NCI-H2029 (cell line): ENCODE results near the gene OTOP2.
"Not testable (repeated sequence)": the region's sequence is repeated elsewhere in the genome, so short reads cannot be mapped to it uniquely, and the experiment has no call there.

Source experiments
- DNase-seq: peaks from one replicate; lab custom pipeline; 2025; lab: John Stamatoyannopoulos, UW

The OTOP2 gene

GRCh38 chr17:74901353-74902135, 22.5 kb upstream of the OTOP2 start:
- no peak for DNase-seq

DNA sequence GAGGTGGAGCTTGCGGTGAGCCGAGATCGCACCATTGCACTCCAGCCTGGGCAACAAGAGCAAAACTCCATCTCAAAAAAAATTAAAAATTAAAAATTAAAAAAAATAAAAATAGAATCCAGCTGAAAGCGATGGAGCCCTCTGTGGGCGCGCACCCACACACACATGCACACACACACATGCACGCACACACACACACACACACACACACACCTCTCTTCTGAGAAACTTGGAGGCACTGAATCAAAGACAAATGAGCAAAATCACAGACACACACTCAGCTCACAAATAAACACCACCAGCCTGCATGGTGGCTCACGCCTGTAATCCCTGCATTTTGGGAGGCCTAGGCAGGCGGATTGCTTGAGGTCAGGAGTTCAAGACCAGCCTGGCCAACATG, 21.0 kb upstream of the OTOP2 start:
- DNase-seq = no peak

DNA sequence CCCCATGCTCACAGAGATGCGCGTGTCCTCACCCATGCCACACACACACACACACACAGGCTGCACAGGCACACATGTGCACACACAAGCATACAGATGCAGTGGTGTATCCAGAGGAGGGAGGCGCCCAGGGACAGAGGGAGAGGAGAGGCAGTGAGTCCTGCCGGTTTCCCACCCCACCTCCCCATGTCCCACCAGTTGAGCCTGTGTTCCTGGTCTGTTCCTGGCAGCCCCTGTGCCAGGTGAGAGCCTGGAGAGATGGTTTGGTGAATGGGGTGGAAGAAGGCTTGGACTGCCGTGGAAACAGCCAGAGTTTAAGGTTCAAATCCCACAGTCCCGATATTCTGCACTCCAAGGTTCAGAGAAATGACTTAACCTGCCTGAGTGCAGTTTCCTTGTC, 20.4 kb upstream of the OTOP2 start:
- DNase-seq = no peak

DNA sequence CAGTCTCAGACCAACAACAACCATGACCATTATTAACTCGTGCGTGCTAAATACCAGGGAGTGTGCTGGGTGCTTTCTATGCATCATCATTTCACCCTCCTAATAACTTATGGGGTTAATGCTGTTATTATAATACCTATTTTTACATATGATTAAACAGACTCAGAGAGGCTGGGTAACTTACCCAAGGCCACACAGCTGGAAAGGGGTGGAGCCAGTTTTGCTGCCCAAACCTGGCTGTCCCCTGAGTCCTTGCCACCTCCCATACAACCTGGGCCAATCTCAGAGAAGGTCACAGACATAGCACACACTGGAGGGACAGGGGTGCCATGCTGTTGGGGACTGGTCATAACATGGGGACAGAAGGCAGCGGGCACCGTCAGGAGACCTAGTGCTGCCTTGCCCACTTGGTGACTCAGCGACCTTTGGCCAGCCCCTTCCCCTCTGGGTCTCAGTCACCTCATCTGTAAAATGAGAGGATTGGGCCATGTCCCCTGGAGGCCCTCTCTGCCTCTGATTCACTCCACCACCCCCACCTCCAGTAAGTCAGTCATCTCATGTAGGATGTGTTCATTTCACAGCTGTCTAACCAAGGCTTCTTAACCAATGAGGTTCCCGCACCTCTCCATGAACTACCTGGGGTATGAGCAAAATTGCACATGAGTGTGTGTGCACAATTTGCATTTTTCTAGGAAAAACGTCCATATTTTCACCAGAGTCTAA, 19.2 kb upstream of the OTOP2 start:
- DNase-seq = no peak

DNA sequence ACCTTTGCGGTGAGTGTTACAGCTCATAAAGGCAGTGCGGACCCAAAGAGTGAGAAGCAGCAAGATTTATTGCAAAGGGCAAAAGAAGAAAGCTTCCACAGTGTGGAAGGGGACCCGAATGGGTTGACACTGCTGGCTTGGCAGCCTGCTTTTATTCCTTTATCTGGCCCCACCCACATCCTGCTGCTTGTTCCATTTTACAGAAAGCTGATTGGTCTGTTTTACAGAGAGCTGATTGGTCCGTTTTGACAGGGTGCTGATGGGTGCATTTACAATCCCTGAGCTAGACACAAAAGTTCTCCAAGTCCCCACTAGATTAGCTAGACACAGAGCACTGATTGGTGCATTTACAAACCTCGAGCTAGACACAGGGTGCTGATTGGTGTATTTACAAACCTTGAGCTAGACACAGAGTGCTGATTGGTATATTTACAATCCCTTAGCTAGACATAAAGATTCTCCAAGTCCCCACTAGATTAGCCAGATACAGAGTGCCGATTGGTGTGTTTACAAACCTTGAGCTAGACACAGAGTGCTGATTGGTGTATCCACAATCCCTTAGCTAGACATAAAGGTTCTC, 17.8 kb upstream of the OTOP2 start:
- DNase-seq = not testable (repeated sequence)

DNA sequence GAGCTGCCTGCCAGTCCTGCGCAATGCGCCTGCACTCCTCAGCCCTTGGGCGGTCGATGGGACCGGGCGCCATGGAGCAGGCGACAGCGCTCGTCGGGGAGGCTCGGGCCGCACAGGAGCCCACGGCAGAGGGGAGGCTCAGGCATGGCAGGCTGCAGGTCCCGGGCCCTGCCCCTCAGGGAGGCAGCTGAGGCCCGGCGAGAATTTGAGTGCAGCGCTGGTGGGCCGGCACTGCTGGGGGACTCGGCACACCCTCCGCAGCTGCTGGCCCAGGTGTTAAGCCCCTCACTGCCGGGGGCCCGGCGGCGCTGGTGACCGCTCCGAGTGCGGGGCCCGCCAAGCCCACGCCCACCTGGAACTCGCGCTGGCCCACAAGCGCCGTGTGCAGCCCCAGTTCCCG, 17.1 kb upstream of the OTOP2 start:
- no peak for DNase-seq

DNA sequence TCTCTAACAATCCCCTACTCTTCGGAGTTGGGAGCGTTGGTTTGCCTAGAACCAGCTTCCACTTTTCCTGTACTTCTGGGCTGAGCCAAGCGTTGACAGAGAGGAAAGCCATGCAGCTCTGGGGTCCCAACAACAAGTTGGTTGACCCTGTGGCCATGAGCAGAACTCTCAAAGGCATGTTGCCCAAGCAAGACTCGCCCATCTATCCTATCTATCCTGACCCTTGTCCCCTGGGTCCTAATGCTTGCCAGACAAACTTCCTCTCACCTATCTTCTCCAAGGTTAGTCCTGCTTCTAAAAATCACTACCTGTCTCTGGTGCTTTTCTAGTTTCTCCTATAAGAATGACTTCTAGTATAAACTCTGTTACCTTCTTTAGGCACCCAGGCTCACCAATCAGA, 15.0 kb upstream of the OTOP2 start:
- not testable (repeated sequence) for DNase-seq

GRCh38 chr17:74911423-74911822, 12.7 kb upstream of the OTOP2 start:
- DNase-seq = not testable (repeated sequence)

GRCh38 chr17:74916136-74916850, 7.8 kb upstream of the OTOP2 start:
- no peak for DNase-seq

- no peak for DNase-seq
These were observed 7.2 kb upstream of the OTOP2 start for GRCh38 chr17:74916851-74917199.

GRCh38 chr17:74917430-74917829, 6.6 kb upstream of the OTOP2 start:
- no peak for DNase-seq

DNA sequence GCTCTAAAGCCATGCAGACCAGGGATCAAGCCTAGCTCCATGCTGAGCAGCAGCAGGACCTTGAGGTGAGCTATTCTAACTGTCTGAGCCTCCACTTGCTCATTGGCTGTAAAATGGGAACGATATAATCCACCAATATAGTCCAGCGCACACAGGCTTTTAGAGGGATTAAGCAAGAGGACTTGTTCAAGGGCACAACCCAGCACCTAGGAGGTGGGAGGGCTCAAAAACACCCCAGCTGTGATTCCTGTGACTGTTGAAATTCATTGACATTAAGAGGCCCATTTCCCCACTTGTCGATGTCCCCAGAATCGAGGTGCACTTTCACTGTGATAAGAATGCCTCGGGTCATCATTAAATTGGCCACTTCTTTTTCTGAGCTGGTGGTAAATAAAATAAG, 5.2 kb upstream of the OTOP2 start:
- no peak for DNase-seq

DNA sequence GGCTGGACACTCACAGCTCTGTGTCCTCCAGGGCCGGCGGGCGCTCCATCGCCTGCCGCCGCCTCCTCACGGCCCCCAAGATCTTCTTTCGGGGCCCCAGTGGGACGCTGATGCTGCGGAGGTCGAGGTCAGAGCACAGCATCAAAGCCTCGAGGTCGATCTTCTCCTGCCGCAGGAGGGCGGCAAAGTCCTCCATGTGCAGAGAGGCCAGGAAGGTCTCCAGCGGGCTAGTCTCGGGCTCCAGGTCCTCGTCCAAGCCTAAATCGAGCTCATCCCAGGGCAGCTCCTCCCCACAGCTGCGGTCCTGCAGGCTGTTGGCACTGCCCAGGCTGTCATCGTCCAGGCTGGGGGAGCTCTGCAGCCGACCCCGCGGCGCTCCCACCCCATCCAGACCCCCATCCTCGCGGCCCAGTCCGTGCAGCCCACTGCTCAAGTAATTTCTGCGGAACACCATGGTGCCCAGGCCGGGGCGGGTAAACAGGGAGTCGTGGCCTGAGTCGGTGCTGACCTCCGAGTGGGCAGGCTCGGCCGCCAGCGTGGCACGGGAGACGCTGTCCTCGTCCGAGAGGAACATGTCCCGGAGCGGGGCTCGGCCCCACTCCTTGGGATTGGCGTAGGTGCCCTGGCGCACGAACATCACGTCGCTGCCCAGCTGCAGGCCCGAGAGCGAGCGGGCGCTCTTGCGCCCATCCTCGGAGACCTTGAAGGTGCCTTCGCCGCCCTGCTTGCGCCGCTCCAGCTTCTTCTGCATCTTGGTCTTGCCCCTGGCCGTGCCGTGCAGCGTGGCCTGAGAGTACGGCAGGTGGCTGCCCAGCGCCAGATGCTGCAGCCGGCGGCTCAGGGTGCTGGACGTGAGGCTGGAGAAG, 4.4 kb upstream of the OTOP2 start:
- no peak for DNase-seq

DNA sequence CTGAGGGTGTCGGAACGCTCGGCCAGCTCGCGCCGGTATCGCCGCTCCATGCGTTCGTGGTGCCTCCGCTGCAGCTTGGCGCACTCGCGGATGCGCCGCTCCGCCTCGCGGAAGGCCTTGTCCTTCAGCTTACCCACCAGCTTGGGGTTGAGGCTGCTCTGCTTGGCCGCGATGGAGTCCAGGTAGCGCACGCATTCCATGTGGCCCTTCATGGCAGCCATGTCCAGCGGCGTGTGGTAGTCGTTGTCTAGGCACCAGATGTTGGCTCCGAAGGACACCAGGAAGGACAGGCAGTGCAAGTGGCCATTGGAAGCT, 3.8 kb upstream of the OTOP2 start:
- DNase-seq = no peak

DNA sequence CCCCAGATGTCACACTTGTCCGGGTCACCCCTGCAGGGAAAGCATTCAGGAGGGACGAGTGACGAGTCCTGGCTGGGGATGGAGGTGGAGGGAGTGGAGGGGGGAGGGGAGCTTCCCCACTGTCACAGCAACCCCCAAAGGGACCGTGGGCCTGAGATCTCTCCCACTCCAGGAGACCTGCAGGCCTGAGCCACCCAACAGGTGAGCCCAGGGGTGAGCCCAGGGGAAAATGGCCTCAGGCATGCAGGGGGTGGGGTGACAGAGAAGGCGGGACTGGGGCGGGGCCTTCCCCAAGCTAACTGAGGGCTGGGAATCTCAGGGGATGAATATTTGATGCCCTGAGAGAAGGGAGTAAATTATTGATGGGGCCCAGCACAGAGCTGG, 3.4 kb upstream of the OTOP2 start:
- DNase-seq = no peak

GRCh38 chr17:74921026-74921681, 2.9 kb upstream of the OTOP2 start:
- DNase-seq = no peak

GRCh38 chr17:74921769-74922168, 2.3 kb upstream of the OTOP2 start:
- no peak for DNase-seq

GRCh38 chr17:74922172-74922571, 1.9 kb upstream of the OTOP2 start:
- no peak for DNase-seq

DNA sequence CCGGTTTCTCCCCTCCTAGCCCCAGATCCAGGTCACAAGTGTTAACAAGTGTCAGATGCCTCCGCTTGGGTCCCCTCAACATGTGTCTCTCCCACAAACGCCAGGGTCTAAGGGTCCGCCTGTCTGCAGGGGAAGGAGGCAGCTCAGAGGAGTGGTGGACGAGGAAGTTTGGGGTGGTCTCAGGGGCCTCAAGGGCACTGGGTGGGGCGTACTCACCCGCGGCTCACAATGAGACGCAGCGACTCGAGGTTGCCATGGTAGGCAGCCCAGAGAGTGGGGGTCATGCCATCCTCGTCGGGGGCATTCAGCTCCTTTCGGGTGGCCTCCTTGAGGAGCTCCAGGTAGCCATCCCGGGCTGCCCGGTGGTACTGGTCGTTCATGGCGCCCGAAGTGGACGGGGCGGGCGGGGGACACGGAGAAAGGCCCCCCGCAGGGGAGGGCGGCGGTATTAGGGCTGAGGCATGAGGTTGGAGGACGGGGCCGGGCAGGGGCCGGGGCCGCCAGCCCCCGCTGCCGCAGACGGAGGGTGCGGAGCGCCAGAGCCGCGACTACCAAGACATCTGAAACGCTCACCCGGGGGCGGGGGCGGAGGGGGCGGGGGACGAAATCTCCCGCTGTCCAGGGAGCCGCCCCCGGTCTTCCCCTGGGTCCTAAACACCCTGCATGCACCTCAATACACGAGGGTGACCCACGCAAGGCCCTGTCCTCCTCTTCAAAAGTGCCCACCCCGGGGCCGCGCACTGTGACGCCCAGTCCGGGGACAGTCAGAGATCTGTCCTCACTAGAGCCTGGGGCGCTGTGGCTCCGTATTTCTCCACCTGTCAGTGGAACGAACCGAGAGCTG, 1.2 kb upstream of the OTOP2 start, which contains the start of gene USH1G:
TSS of gene USH1G (minus strand) at position 562 of the 844 bp plus-strand sequence. CDS start at position 380, 182 bp downstream.
- DNase-seq = no peak

- DNase-seq = no peak
These were observed 379 bp upstream of the OTOP2 start for GRCh38 chr17:74923538-74924249.
